Liver (tissue), 2 donors: ENCODE measurements around the gene CLIP1.
"Not testable (repeated sequence)": the region's sequence is repeated elsewhere in the genome, so short reads cannot be mapped to it uniquely, and the experiment has no call there.

ENCODE experiments used
- CTCF ChIP-seq: fragments of 150-350 bp; IDR thresholded peaks from 2 replicates; pipeline ENCODE4 v1.5.1; 2017; ENCODE audit warnings: improper control_type of control experiment, low read depth, low read length; ENCODE audit not compliant: missing input control
- YY1 ChIP-seq: IDR thresholded peaks from 2 replicates; pipeline ENCODE4 v1.6.1; 2016; ENCODE audit warnings: antibody characterized with exemption, mild to moderate bottlenecking
- donor health status: healthy.

DNA sequence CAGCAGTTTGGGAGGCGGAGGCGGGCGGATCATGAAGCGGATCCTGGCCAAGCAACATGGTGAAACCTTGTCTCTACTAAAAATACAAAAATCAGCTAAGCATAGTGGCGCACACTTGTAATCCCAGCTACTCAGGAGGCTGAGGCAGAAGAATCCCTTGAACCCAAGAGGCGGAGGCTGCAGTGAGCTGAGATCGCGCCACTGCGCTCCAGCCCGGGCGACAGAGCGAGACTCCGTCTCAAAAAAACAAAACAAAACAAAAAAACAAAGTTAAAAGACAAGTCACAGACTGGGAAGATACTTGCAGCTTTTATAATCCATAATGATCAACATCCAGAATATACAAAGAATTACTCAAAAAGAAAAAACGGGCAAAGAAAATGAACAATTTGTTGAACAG lies 161.7 kb downstream of the CLIP1 start:
- not testable (repeated sequence) for TF ChIP-seq CTCF, YY1
